Liver (tissue), 9 donors: ENCODE results near the gene WFDC11. TPM values are rescaled to one million over a fixed set of nuclear protein-coding genes. Genes with fewer than 3 reads are reported as not detected.
A peak's percentile ranks its signal among the peaks of the same experiment; 100 is the strongest.

Experiments
- DNase-seq: peaks from one replicate; pipeline ENCODE4 v3.0.0-alpha.2; 2017; ENCODE audit warnings: low spot score
- H3K27ac ChIP-seq, 2 donors: one replicate each; pipeline ENCODE4 v1.7.0; 2013; ENCODE audit warnings: inconsistent platforms in 2 of 2, low read length in 2 of 2, control low read depth in 1 of 2, low read depth in 1 of 2, mild to moderate bottlenecking in 1 of 2
- H3K27me3 ChIP-seq, 4 donors: one replicate each; pipeline versions ENCODE4 v1.6.1 to v1.7.0; 2013; ENCODE audit warnings: low read length in 3 of 4, inconsistent platforms in 1 of 4, mild to moderate bottlenecking in 1 of 4, moderate library complexity in 1 of 4; ENCODE audit not compliant: control insufficient read depth in 4 of 4, insufficient read depth in 4 of 4
- H3K36me3 ChIP-seq, 4 donors: one replicate each; pipeline versions ENCODE4 v1.6.1 to v1.7.0; 2013; ENCODE audit warnings: low read length in 3 of 4, mild to moderate bottlenecking in 3 of 4, low read depth in 1 of 4, moderate library complexity in 1 of 4; ENCODE audit not compliant: control insufficient read depth in 4 of 4, insufficient read depth in 3 of 4
- H3K4me1 ChIP-seq, 4 donors: one replicate each; pipeline versions ENCODE4 v1.6.1 to v1.7.0; 2013; ENCODE audit warnings: low read length in 3 of 4, mild to moderate bottlenecking in 3 of 4, moderate library complexity in 1 of 4; ENCODE audit not compliant: control insufficient read depth in 4 of 4, insufficient read depth in 4 of 4
- H3K4me3 ChIP-seq, 3 donors: one replicate each; pipeline versions ENCODE4 v1.6.1 to v1.7.0; 2013; ENCODE audit warnings: low read length in 3 of 3, control low read depth in 1 of 3, low read depth in 1 of 3, mild to moderate bottlenecking in 1 of 3
- H3K9ac ChIP-seq, 2 donors: one replicate each; pipeline ENCODE4 v1.7.0; 2013; ENCODE audit warnings: low read length in 2 of 2, mild to moderate bottlenecking in 2 of 2, moderate library complexity in 2 of 2, control low read depth in 1 of 2, low read depth in 1 of 2
- H3K9me3 ChIP-seq, 4 donors: one replicate each; pipeline versions ENCODE4 v1.6.1 to v1.7.0; 2013; ENCODE audit warnings: low read length in 3 of 4; ENCODE audit not compliant: control insufficient read depth in 4 of 4
- ATF3 ChIP-seq: IDR thresholded peaks from 2 replicates; pipeline ENCODE4 v1.6.1; 2016; ENCODE audit warnings: antibody characterized with exemption
- EGR1 ChIP-seq, 2 donors: IDR thresholded peaks; 2 replicates each; pipeline ENCODE4 v1.6.1; 2016 to 2018; ENCODE audit warnings: antibody characterized with exemption in 2 of 2, low read depth in 2 of 2
- FOXA1 ChIP-seq: IDR thresholded peaks from 2 replicates; pipeline ENCODE4 v1.6.1; 2016; ENCODE audit warnings: antibody characterized with exemption
- GABPA ChIP-seq, 2 donors: IDR thresholded peaks in 1 of 2; conservative IDR thresholded peaks in 1 of 2; 2 replicates each; pipeline ENCODE4 v1.6.1; 2016; ENCODE audit warnings: antibody characterized with exemption in 2 of 2, mild to moderate bottlenecking in 1 of 2, moderate library complexity in 1 of 2
- HNF4A ChIP-seq, 2 donors: conservative IDR thresholded peaks; 2 replicates each; pipeline ENCODE4 v1.6.1; 2016; ENCODE audit warnings: antibody characterized with exemption in 2 of 2, mild to moderate bottlenecking in 2 of 2
- HNF4G ChIP-seq: IDR thresholded peaks from 2 replicates; pipeline ENCODE4 v1.6.1; 2016; ENCODE audit warnings: antibody characterized with exemption
- JUND ChIP-seq, 2 donors: IDR thresholded peaks; 2 replicates each; pipeline ENCODE4 v1.6.1; 2016; ENCODE audit warnings: antibody characterized with exemption in 2 of 2
- NR2F2 ChIP-seq: IDR thresholded peaks from 2 replicates; pipeline ENCODE4 v1.6.1; 2016; ENCODE audit warnings: antibody characterized with exemption
- RAD21 ChIP-seq, 2 donors: IDR thresholded peaks; 2 replicates each; pipeline ENCODE4 v1.6.1; 2016; ENCODE audit warnings: antibody characterized with exemption in 2 of 2, mild to moderate bottlenecking in 2 of 2
- REST ChIP-seq: IDR thresholded peaks from 2 replicates; pipeline ENCODE4 v1.6.1; 2016; ENCODE audit warnings: antibody characterized with exemption, mild to moderate bottlenecking
- RXRA ChIP-seq, 2 donors: IDR thresholded peaks; 2 replicates each; pipeline ENCODE4 v1.6.1; 2017 to 2018; ENCODE audit warnings: antibody characterized with exemption in 2 of 2, mild to moderate bottlenecking in 1 of 2
- SP1 ChIP-seq: IDR thresholded peaks from 2 replicates; pipeline ENCODE4 v1.6.1; 2018; ENCODE audit warnings: antibody characterized with exemption, mild to moderate bottlenecking
- TAF1 ChIP-seq: conservative IDR thresholded peaks from 2 replicates; pipeline ENCODE4 v1.6.1; 2016; ENCODE audit warnings: antibody characterized with exemption, mild to moderate bottlenecking
- YY1 ChIP-seq: IDR thresholded peaks from 2 replicates; pipeline ENCODE4 v1.6.1; 2016; ENCODE audit warnings: antibody characterized with exemption, mild to moderate bottlenecking
- WGBS: extraction: QIAGEN DNeasy Blood & Tissue Kit; methylation state at CpG from one replicate; pipeline ENCODE4 v1.1.7; 2013; 5-methylcytosine and 5-hydroxymethylcytosine counted together
- polyA plus RNA-seq, 2 donors: library from polyadenylated mRNA; stranded (reverse) in 1 of 2; unstranded in 1 of 2; fragments of 200-250 nt in 1 of 2; fragments of >200 nt in 1 of 2; fragmentation: Nextera tagmentation in 1 of 2; extraction: Ambion mirVana in 1 of 2; gene quantifications; one replicate each; pipeline versions ENCODE4 v1.2.1 to v1.2.3, GENCODE V29; 2013 to 2015
- total RNA-seq, 2 donors: library from RNA; depleted of rRNA; stranded (reverse); fragments of >200 nt; gene quantifications; one replicate each; pipeline ENCODE4 v1.2.3, GENCODE V29; 2014
- TF ChIP-seq, protein P1 (sequence below): IDR thresholded peaks from 2 replicates; pipeline ENCODE4 v1.6.1; 2016; ENCODE audit warnings: antibody characterized with exemption
- TF ChIP-seq, protein P2 (sequence below): fragments of 150-350 bp; IDR thresholded peaks from 2 replicates; pipeline ENCODE4 v1.5.1; 2017; ENCODE audit warnings: improper control_type of control experiment, low read depth, low read length; ENCODE audit not compliant: missing input control
- donor health status: healthy.
- donor health status: healthy.
- donor health status: healthy.
- donor health status: healthy.
- donor health status: healthy.

The WFDC11 gene
- total and polyA plus RNA-seq, 4 donors, result not detected

DNA sequence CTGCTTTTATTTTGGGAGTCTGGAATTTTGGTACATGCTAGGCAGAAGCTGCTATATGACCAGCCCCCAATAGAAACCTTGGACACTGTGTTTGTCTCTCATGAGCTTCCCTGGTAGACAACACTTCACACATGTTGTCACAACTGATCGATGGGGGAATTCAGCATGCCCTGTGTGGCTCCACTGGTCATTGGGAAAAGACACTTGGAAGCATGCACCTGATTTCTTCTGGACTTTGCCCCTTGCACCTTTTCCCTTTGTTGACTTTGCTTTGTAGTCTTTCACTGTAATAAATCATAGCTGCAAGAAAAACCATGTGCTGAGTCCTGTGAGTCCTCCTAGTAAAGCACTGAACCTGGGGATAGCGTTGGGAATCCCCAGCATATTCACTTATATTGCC, 48.4 kb downstream of the WFDC11 start:
- Histone ChIP-seq H3K9ac (no peak overlapping the region), H3K4me1 (peaks cover 0 to 5% (median 2%) of the 10 kb centered on the region in 4 donors), H3K4me3 (no peak overlapping the region), H3K27ac (no peak overlapping the region), H3K27me3 (no peaks in the 10 kb centered on the region), H3K36me3 (no peaks in the 10 kb centered on the region), H3K9me3 (no peaks in the 10 kb centered on the region)
- WGBS, result 71% methylated on average over 2 of the region's 2 CpGs
- no peak for DNase-seq
- TF ChIP-seq FOXA1, result no peak
- TF ChIP-seq, protein P1, sequence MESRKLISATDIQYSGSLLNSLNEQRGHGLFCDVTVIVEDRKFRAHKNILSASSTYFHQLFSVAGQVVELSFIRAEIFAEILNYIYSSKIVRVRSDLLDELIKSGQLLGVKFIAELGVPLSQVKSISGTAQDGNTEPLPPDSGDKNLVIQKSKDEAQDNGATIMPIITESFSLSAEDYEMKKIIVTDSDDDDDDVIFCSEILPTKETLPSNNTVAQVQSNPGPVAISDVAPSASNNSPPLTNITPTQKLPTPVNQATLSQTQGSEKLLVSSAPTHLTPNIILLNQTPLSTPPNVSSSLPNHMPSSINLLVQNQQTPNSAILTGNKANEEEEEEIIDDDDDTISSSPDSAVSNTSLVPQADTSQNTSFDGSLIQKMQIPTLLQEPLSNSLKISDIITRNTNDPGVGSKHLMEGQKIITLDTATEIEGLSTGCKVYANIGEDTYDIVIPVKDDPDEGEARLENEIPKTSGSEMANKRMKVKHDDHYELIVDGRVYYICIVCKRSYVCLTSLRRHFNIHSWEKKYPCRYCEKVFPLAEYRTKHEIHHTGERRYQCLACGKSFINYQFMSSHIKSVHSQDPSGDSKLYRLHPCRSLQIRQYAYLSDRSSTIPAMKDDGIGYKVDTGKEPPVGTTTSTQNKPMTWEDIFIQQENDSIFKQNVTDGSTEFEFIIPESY, result no peak
- TF ChIP-seq HNF4A (conservative IDR thresholded peaks at IDR 0.05), result peak; percentile 41 to 52
- TF ChIP-seq GABPA (IDR thresholded peaks at IDR 0.05 in 1 of 2, conservative IDR thresholded peaks at IDR 0.05 in 1 of 2), result no peak
- TF ChIP-seq HNF4G, result peak; percentile 10
- no peak for TF ChIP-seq NR2F2

DNA sequence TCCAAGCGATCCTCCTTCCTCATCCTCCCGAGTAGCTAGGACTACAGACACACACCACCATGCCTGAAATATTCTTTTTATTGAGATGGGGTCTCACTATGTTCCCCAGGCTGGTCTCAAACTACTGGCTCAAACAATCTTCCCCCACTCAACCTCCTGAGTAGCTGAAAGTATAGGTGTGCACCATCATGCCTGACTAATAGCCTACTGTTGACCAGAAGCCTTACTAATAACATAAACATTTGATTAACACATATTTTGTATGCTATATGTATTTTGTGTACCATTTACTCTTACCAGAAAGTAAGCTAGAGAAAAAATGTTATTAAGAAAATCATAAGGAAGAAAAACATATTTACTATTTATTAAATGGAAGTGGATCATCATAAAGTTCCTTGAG, 52.4 kb downstream of the WFDC11 start:
- TF ChIP-seq TAF1, result no peak
- TF ChIP-seq EGR1 (IDR thresholded peaks at IDR 0.05; ENCODE audit: low read depth in 2 of 2), result no peak
- no peak for TF ChIP-seq HNF4A (conservative IDR thresholded peaks at IDR 0.05)
- no peak for TF ChIP-seq SP1
- TF ChIP-seq GABPA (IDR thresholded peaks at IDR 0.05 in 1 of 2, conservative IDR thresholded peaks at IDR 0.05 in 1 of 2), result no peak
- TF ChIP-seq RXRA (IDR thresholded peaks at IDR 0.05), result no peak
- TF ChIP-seq, protein P1, result no peak
- TF ChIP-seq NR2F2, result no peak
- TF ChIP-seq RAD21 (IDR thresholded peaks at IDR 0.05), result no peak
- TF ChIP-seq HNF4G, result no peak
- no peak for TF ChIP-seq REST
- TF ChIP-seq YY1, result no peak
- TF ChIP-seq JUND (IDR thresholded peaks at IDR 0.05), result no peak
- TF ChIP-seq, protein P2, sequence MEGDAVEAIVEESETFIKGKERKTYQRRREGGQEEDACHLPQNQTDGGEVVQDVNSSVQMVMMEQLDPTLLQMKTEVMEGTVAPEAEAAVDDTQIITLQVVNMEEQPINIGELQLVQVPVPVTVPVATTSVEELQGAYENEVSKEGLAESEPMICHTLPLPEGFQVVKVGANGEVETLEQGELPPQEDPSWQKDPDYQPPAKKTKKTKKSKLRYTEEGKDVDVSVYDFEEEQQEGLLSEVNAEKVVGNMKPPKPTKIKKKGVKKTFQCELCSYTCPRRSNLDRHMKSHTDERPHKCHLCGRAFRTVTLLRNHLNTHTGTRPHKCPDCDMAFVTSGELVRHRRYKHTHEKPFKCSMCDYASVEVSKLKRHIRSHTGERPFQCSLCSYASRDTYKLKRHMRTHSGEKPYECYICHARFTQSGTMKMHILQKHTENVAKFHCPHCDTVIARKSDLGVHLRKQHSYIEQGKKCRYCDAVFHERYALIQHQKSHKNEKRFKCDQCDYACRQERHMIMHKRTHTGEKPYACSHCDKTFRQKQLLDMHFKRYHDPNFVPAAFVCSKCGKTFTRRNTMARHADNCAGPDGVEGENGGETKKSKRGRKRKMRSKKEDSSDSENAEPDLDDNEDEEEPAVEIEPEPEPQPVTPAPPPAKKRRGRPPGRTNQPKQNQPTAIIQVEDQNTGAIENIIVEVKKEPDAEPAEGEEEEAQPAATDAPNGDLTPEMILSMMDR, result no peak
- no peak for TF ChIP-seq ATF3
- Histone ChIP-seq H3K9ac (no peak overlapping the region), H3K36me3 (no peaks in the 10 kb centered on the region), H3K9me3 (no peaks in the 10 kb centered on the region), H3K4me1 (peaks cover 0 to 5% (median 2%) of the 10 kb centered on the region in 4 donors), H3K27ac (no peak overlapping the region), H3K4me3 (no peak overlapping the region), H3K27me3 (peaks cover 0 to 4% (median 0%) of the 10 kb centered on the region in 4 donors)
- no peak for DNase-seq
- WGBS, result 84% methylated on average over 2 of the region's 2 CpGs
